Measurements from ENCODE around the gene KRTAP4-1. TPM values are rescaled to one million over a fixed set of nuclear protein-coding genes. Genes with fewer than 3 reads are reported as not detected.
A peak's percentile ranks its signal among the peaks of the same experiment; 100 is the strongest.

KRTAP4-1 gene
- total RNA-seq, 1 donor from 2014 or later, result not detected

DNA sequence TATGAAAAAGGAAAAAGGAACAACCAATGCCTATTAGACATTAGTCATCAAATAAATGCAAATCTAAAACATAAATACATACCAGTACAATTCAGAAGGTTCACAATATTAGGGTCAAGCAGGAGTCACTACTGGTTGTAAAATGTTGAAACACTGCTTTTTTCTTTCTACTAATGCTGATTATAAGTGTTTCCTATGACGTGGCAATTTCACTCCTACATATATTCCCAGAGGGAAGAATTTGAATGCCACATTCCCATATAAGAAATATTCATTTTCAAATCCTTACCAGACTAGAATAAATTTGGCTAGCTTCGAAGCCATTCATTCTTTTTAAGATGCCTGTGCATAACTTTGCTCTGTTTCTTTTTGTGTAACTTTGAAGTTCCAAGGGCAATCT lies 39.1 kb upstream of the KRTAP4-1 start:
- Histone ChIP-seq H3K27me3 (ENCODE audit: control insufficient read depth, insufficient read depth, low read length) (no peaks in the 10 kb centered on the region), H3K4me3 (ENCODE audit: low read depth, low read length) (no peak overlapping the region), H3K36me3 (ENCODE audit: control insufficient read depth, insufficient read depth, low read length) (no peaks in the 10 kb centered on the region)
- DNase-seq (ENCODE audit: low read depth) (no peak), FAIRE-seq (no peak)
- no peak for TF ChIP-seq CTCF (IDR thresholded peaks at IDR 0.05; ENCODE audit: insufficient read depth, low read length, severe bottlenecking)

DNA sequence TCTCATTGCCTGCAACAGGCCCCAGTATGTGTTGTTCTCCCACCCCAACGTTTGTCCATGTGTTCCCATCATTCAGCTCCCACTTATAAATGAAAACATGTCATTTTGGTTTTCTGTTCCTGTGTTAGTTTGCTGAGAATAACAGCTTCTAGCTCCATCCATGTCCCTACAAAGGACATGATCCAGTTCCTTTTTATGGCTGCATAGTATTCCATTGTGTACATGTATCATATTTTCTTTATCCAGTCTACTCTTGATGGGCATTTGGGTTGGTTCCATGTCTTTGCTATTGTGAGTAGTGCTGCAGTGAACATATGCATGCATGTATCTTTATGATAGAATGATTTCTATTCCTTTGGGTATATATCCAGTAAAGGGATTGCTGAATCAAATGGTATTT lies 31.0 kb upstream of the KRTAP4-1 start:
- FAIRE-seq, result no peak
- no peak for TF ChIP-seq CTCF (IDR thresholded peaks at IDR 0.05; ENCODE audit: insufficient read depth, low read length, severe bottlenecking)

DNA sequence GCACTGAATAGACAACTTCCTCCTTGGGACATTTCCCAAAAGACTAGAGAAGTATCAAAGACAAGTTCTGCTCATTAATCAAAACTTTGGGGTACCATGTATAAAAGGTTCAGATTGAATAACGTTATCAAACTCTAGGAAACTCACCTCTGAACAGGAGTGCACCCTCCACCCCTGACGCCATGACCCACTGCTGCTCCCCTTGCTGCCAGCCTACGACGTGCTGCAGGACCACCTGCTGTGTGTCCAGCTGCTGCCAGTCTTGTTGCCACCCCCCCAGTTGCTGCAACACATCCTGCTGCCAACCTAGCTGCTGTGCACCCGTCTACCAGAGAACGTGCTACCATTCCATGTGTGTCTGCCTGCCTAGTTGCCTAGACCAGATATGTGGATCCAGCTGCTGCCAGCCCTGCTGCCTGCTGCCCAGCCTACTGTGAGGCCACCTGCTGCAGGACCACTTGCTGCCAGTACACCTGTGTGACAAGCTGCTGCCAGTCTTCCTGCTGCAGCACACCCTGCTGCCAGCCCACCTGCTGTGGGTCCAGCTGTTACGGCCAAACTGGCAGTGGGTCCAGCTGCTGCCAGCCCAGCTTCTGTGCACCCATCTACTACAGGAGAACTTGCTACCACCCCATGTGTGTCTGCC lies 27.9 kb upstream of the KRTAP4-1 start:
- no peak overlapping the region for H3K4me3 ChIP-seq (ENCODE audit: low read depth, low read length)
- DNase-seq (ENCODE audit: low read depth), result no peak
- peaks cover 3% of the 10 kb centered on the region for H3K27me3 ChIP-seq (ENCODE audit: control insufficient read depth, insufficient read depth, low read length)
- TF ChIP-seq CTCF (IDR thresholded peaks at IDR 0.05; ENCODE audit: insufficient read depth, low read length, severe bottlenecking), result no peak
- no peaks in the 10 kb centered on the region for H3K36me3 ChIP-seq (ENCODE audit: control insufficient read depth, insufficient read depth, low read length)
- FAIRE-seq, result no peak

More for the DNA sequence above, 31.0 kb upstream of the KRTAP4-1 start:
- peaks cover 3% of the 10 kb centered on the region for H3K27me3 ChIP-seq (ENCODE audit: control insufficient read depth, insufficient read depth, low read length)
- no peaks in the 10 kb centered on the region for H3K36me3 ChIP-seq (ENCODE audit: control insufficient read depth, insufficient read depth, low read length)
- no peak overlapping the region for H3K4me3 ChIP-seq (ENCODE audit: low read depth, low read length)
- DNase-seq (ENCODE audit: low read depth), result no peak

DNA sequence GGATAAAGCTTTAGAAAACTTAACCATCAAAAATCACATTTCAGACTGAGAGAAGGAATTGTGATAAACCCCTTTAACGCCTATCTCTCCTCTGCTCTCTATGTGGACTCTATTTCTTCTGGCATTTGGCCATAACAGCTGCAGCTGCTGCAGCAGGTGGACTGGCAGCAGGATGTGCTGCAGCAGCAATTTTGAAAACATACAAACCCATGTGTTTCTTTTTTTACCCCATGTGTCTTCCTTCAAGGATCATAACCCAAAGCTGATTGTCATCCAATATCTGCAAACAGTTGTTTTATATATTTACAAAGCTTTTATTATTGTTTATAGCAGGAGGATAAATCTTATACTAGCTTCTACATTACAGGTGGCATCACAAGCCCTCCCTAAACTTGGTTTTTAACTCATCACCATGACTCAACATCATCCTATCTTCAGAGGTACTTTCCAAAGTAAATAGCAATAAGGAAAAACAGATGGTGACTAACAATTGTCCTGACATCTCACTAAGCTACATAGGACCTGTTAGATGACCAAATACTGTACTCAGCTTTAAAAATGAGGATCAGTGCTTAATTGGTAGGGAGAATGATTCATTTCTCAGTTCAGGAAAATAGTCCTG lies 27.2 kb upstream of the KRTAP4-1 start:
- no peak for TF ChIP-seq CTCF (IDR thresholded peaks at IDR 0.05; ENCODE audit: insufficient read depth, low read length, severe bottlenecking)
- FAIRE-seq, result no peak

GRCh38 chr17:41199421-41200078 lies 14.8 kb upstream of the KRTAP4-1 start:
- Histone ChIP-seq H3K4me3 (ENCODE audit: low read depth, low read length) (no peak overlapping the region), H3K27me3 (ENCODE audit: control insufficient read depth, insufficient read depth, low read length) (no peaks in the 10 kb centered on the region), H3K36me3 (ENCODE audit: control insufficient read depth, insufficient read depth, low read length) (no peaks in the 10 kb centered on the region)
- no peak for DNase-seq (ENCODE audit: low read depth)
- FAIRE-seq, result no peak
- no peak for TF ChIP-seq CTCF (IDR thresholded peaks at IDR 0.05; ENCODE audit: insufficient read depth, low read length, severe bottlenecking)

More for the DNA sequence above, 27.2 kb upstream of the KRTAP4-1 start:
- Histone ChIP-seq H3K36me3 (ENCODE audit: control insufficient read depth, insufficient read depth, low read length) (no peaks in the 10 kb centered on the region), H3K27me3 (ENCODE audit: control insufficient read depth, insufficient read depth, low read length) (peaks cover 3% of the 10 kb centered on the region), H3K4me3 (ENCODE audit: low read depth, low read length) (no peak overlapping the region)
- DNase-seq (ENCODE audit: low read depth), result peak; percentile 87

Data from bronchial epithelial cell (primary cell).